Measurements from ENCODE around the gene WDR31. TPM values are rescaled to one million over a fixed set of nuclear protein-coding genes. Genes with fewer than 3 reads are reported as not detected.
"Not testable (repeated sequence)": the region's sequence is repeated elsewhere in the genome, so short reads cannot be mapped to it uniquely, and the experiment has no call there.

WDR31 gene
- total RNA-seq, 2 donors from 2014 or later = 0.41 to 4.9 TPM

GRCh38 chr9:113373256-113373655 lies 33.2 kb upstream of the WDR31 start:
- ATAC-seq (no peak), DNase-seq (ENCODE audit: low spot score in 2 of 2) (no peak)
- peak overlapping the region in 1 of 2 donors; percentile 75 for H3K27ac Mint-ChIP-seq
- H3K36me3 Mint-ChIP-seq = peaks cover 7 to 17% of the 10 kb centered on the region in 2 donors
- no peaks in the 10 kb centered on the region for H3K9me3 Mint-ChIP-seq

DNA sequence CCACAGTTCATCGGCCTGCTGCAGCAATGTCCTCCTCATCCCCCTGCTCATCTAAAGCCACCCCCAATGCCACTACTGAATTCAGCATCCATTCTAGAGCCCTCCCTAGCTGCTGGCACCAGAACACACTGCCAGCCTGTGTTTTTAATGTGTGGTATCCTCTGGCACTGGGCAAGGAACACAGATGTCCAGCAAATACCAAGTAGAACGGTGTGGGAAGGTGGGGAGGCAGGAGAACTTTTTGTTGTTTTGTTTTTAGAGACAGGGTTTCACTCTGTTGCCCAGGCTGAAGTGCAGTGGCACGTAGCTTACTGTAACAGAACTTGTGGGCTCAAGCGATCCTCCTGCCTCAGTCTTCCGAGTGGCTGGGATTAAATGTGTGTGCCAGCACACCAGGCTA lies 32.0 kb upstream of the WDR31 start:
- peak overlapping the region in 1 of 2 donors; percentile 55 for H3K27ac Mint-ChIP-seq

GRCh38 chr9:113370806-113371325 lies 30.8 kb upstream of the WDR31 start:
- Mint-ChIP-seq H3K36me3 (peaks cover 7 to 17% of the 10 kb centered on the region in 2 donors), H3K27ac (no peak overlapping the region), H3K9me3 (no peaks in the 10 kb centered on the region)
- DNase-seq (ENCODE audit: low spot score in 2 of 2) (no peak), ATAC-seq (no peak)

More for the DNA sequence above, 32.0 kb upstream of the WDR31 start:
- DNase-seq (ENCODE audit: low spot score in 2 of 2) = no peak
- ATAC-seq = no peak
- Mint-ChIP-seq H3K36me3 (peaks cover 7 to 17% of the 10 kb centered on the region in 2 donors), H3K9me3 (no peaks in the 10 kb centered on the region)

DNA sequence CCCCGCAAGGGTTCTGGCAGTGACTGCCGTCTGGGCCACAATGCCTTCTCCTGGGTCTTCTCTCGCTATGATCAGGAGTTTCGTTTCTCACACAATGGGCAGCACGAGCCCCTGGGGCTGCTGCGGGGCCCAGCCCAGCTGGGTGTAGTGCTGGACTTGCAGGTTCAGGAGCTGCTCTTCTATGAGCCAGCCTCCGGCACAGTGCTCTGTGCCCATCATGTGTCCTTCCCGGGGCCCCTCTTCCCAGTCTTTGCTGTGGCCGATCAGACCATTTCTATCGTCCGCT lies 29.7 kb upstream of the WDR31 start:
- no peak overlapping the region for H3K27ac Mint-ChIP-seq
- no peak for DNase-seq (ENCODE audit: low spot score in 2 of 2)
- no peaks in the 10 kb centered on the region for H3K9me3 Mint-ChIP-seq
- ATAC-seq = no peak
- peaks cover 0 to 6% of the 10 kb centered on the region in 2 donors for H3K36me3 Mint-ChIP-seq

DNA sequence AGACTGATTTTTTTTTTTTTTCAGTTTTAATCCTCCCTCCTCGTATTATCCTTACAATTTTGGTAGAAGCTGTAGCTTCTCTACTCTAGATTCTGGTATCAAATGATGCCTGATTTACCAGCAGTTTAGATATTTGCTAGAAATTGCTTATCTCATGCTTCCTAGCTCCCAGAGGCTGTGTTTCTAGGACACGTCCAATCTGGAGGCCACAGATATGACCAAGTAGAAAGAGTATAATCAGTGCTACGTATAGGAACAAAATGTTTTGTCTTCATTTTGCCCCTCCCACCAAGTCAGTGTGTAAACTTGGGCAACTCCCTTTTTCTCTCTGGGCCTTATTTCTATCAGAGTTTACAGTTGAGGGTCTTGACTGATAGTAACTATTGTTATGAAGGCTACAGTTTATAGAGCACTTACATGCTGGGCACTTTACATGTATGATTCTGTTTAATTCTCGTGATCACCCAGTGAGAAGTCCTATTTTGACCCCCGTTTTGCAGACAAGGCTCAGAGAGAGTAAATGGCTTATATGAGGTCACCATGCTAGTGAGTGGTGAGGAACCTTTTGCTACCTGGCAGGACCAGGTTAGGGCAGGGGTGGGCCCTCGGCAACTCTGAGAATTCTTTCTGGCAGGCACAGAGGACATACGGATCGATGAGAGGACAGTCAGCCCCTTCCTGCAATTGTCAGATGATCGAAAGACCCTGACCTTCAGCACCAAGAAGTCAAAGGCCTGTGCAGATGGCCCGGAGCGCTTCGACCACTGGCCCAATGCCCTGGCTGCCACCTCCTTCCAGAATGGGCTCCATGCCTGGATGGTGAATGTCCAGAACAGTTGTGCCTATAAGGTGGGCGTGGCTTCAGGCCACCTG lies 29.1 kb upstream of the WDR31 start:
- ATAC-seq (no peak), DNase-seq (ENCODE audit: low spot score in 2 of 2) (no peak)
- Mint-ChIP-seq H3K9me3 (no peaks in the 10 kb centered on the region), H3K36me3 (peaks cover 0 to under 1% of the 10 kb centered on the region in 2 donors), H3K27ac (no peak overlapping the region)

DNA sequence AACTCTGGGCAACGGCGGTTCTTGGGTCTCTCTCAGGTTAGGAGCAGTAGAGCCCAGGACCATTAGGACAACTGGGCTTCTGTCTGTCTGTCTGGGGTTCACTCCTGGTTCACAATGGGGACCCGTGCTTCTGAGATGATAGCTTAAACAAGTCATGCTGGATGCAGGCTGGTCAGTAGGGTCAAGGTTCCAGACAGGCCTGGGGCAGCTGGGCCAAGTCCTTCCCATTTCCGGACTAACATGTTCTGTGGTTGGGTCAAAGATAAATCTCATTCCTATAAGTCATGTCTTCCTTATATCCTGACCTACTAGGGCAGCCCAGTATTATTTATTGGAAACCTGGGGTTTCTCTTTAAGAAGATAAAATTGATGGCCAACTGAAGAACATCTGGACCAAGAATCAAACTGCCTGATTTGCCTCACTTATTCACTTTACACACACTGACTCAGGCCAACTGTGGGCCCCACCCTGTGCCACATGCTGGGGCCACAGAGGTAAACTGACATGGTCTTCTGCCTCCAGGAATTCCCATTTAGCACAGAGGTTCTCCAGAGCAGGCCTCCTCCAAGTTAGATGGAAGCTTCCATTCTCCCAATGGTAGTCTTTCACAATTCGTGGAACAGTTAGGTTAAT lies 28.4 kb upstream of the WDR31 start:
- Mint-ChIP-seq H3K27ac (no peak overlapping the region), H3K9me3 (no peaks in the 10 kb centered on the region), H3K36me3 (no peaks in the 10 kb centered on the region)
- ATAC-seq (no peak), DNase-seq (ENCODE audit: low spot score in 2 of 2) (no peak)

- not testable (repeated sequence) for H3K27ac Mint-ChIP-seq; H3K9me3 Mint-ChIP-seq; ATAC-seq; DNase-seq (ENCODE audit: low spot score in 2 of 2); H3K36me3 Mint-ChIP-seq
Observed at GRCh38 chr9:113365652-113366051, 25.6 kb upstream of the WDR31 start.

DNA sequence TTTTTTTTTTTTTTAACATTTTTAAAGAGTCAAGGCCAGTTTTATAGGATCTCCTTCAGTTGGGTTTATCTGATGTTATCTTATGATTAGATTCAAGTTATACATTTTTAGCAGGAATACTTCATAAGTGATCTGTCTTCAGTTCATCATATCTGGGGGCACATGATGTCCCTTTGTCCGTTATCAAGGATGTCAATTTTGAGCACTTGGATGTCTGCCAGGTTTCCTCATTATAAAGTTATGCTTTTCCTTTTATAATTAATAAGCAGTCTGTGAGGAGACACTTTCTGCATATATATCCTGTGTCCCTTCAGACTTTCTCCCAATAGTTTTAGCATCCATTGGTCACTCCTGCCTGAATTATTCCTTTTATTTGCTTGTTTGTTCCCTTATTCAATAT lies 24.9 kb upstream of the WDR31 start:
- H3K9me3 Mint-ChIP-seq = no peaks in the 10 kb centered on the region
- DNase-seq (ENCODE audit: low spot score in 2 of 2) (no peak), ATAC-seq (no peak)
- H3K27ac Mint-ChIP-seq = no peak overlapping the region
- H3K36me3 Mint-ChIP-seq = peaks cover 0 to 9% of the 10 kb centered on the region in 2 donors

DNA sequence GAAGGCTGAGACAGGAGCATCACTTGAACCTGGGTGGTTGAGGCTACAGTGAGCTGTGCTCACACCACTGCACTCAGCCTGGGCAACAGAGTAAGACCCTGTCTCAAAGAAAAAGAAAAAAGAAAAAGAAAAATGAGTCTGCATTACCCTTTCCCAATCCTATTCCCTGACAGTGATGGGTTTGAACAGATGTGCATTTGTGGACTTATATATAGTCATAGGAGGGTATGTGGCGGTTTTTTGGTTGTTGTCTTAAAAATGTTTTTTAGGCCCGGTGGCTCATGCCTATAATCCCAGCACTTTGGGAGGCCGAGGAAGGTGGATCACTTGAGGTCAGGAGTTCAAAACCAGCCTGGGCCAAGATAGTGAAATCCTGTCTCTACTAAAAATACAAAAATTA lies 23.3 kb upstream of the WDR31 start:
- no peak overlapping the region for H3K27ac Mint-ChIP-seq

DNA sequence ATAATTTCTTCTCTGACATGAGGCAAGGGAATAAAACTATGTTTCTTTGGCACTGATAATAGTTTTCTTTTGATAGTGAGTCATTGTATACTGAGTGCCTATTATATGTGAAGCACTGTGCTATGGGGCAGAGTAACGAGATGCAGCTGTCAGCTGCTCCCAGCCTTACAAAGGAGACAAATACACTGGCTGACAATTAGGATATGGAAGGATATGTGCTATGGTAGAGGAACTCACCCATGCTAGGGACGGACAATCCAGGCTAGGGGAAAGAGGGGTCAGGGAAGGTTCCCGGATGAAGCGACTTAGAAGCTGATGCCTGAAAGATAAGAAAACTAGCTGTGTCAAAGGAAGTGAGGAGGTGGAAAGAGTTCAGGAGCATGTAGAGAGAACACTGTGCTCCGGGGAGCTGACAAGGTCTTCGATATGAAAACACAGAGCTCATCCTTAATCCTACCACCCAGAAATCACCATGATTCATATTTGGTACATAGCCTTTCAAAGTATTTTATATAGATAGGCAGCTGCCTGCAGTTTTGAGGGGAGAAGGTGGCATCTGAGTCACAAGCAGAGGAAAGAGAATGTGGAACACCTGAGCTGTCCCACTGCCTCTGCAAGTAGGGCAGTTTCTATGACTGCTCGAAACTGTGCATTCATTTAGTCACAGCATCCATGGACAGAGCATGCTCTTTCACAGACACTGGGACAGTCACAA lies 21.4 kb upstream of the WDR31 start:
- Mint-ChIP-seq H3K27ac (peak overlapping the region in 1 of 2 donors; percentile 82), H3K9me3 (no peaks in the 10 kb centered on the region), H3K36me3 (peaks cover 0 to 9% of the 10 kb centered on the region in 2 donors)
- ATAC-seq (peak; percentile 97), DNase-seq (ENCODE audit: low spot score in 2 of 2) (no peak)

More for the DNA sequence above, 23.3 kb upstream of the WDR31 start:
- H3K36me3 Mint-ChIP-seq = peaks cover 0 to 9% of the 10 kb centered on the region in 2 donors
- ATAC-seq (no peak), DNase-seq (ENCODE audit: low spot score in 2 of 2) (no peak)
- no peaks in the 10 kb centered on the region for H3K9me3 Mint-ChIP-seq

- no peaks in the 10 kb centered on the region for H3K9me3 Mint-ChIP-seq
- H3K36me3 Mint-ChIP-seq = peaks cover 0 to 9% of the 10 kb centered on the region in 2 donors
- ATAC-seq = no peak
- no peak overlapping the region for H3K27ac Mint-ChIP-seq
- no peak for DNase-seq (ENCODE audit: low spot score in 2 of 2)
Observed at GRCh38 chr9:113360242-113360842, 20.3 kb upstream of the WDR31 start.

DNA sequence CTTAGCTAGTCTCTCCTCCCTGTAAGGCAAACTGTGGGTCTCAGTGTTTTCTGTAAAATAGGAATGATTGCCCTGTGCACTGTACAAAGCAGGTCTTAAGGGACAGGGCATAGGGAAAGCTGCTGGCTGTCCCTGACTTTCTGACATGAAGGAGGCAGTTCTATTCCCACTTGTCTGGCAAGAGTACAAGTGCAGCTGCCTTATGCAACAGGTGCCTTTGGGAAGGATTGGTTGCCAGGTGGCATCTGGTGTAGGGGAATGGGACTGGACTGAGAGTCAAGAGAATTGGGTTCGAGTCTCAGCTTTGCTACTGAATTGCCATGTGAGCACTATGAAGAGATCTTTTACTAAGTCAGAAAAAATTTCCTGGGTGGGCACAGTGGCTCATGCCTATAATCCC lies 19.3 kb upstream of the WDR31 start:
- H3K27ac Mint-ChIP-seq = no peak overlapping the region
- no peak for ATAC-seq

DNA sequence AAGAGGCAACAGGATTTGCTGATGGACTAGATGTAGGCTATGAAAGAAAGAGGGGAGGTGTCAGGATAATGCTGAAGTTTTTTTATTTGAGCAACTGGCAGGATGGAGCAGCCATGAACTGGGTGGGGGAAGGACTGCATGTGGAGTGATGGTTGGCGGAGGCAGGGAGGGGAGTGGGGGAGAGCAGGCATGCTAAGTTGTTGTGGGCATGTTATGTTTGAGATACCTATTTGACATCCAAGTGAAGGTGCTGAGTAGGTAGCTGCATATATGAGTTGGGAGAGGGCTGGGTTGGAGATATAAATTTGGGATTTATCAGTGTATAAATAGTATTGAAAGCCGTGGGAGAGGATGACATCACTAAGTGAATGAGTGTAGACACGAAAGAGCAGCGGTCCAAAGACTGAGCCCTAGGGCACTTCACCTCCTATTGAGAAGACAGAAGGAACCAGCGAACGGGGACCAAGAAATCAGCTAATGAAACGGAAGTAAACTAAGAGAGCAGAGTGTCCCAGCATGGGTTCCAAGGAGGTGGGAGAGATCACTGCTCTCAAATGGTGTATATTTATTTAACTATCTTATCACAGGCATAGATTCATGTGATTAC lies 16.7 kb upstream of the WDR31 start:
- Mint-ChIP-seq H3K9me3 (no peaks in the 10 kb centered on the region), H3K27ac (no peak overlapping the region)

More for the DNA sequence above, 19.3 kb upstream of the WDR31 start:
- Mint-ChIP-seq H3K9me3 (no peaks in the 10 kb centered on the region), H3K36me3 (peaks cover 0 to 9% of the 10 kb centered on the region in 2 donors)
- no peak for DNase-seq (ENCODE audit: low spot score in 2 of 2)

DNA sequence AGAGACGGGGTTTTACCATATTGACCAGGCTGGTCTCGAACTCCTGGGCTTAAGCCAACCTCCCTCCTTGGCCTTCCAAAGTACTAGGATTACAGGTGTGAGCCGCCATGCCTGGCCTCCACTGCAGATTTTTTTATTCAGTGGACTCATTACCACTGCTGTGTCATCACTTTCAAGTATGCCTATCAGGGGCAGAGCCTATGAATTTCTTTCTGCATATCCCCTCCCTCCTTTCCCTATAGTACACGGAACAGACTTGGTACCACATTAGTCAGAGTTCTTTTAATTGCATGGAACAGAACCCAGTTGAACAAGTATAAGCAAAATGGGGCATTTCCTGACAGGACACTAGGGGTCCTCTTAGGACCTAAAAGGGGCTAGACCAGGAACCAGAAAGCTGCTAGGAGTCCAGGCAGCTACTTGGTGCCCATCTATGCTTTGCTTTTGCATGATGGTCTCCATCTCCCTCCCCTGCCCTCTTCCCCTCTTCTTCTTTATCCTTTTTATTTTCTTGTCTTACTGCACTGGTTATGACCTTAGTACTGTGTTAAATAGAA lies 15.0 kb upstream of the WDR31 start:
- ATAC-seq = no peak

More for the DNA sequence above, 16.7 kb upstream of the WDR31 start:
- DNase-seq (ENCODE audit: low spot score in 2 of 2) (no peak), ATAC-seq (no peak)
- peaks cover 0 to 16% of the 10 kb centered on the region in 2 donors for H3K36me3 Mint-ChIP-seq

DNA sequence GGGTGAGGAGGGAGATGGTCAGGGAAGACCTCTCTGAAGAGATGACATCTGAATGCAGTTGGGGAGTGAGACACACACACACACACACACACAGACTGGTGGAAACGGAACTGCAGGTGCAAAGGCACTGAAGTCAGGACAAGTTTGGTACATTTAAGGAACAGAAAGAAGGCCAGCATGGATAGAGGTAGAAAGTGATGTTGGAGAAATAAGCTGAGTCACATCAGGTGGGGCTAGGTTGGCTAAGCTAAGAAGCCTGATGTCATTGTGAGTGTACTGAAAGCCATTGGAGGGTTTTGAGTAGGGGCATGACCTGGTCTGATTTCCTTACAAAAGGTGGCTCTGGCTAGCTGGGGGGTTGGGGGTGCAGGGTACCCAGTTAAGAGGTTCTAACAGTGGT lies 12.3 kb upstream of the WDR31 start:
- Mint-ChIP-seq H3K27ac (peak overlapping the region in 1 of 2 donors; percentile 78), H3K36me3 (peaks cover 0 to 12% of the 10 kb centered on the region in 2 donors), H3K9me3 (no peaks in the 10 kb centered on the region)
- ATAC-seq (no peak), DNase-seq (ENCODE audit: low spot score in 2 of 2) (no peak)

More for the DNA sequence above, 15.0 kb upstream of the WDR31 start:
- H3K9me3 Mint-ChIP-seq = no peaks in the 10 kb centered on the region
- DNase-seq (ENCODE audit: low spot score in 2 of 2) = no peak
- H3K27ac Mint-ChIP-seq = no peak overlapping the region
- H3K36me3 Mint-ChIP-seq = peaks cover 0 to 9% of the 10 kb centered on the region in 2 donors

- peaks cover 0 to 12% of the 10 kb centered on the region in 2 donors for H3K36me3 Mint-ChIP-seq
- peak overlapping the region in 1 of 2 donors; percentile 78 for H3K27ac Mint-ChIP-seq
- H3K9me3 Mint-ChIP-seq = no peaks in the 10 kb centered on the region
- no peak for DNase-seq (ENCODE audit: low spot score in 2 of 2)
- no peak for ATAC-seq
Observed at GRCh38 chr9:113352006-113352405, 11.9 kb upstream of the WDR31 start.
